Liver (tissue), 9 donors: ENCODE measurements around the gene CDKN1A. TPM values are rescaled to one million over a fixed set of nuclear protein-coding genes. Genes with fewer than 3 reads are reported as not detected.

Source experiments
- DNase-seq: peaks from one replicate; pipeline ENCODE4 v3.0.0-alpha.2; 2017; ENCODE audit warnings: low spot score
- H3K27ac ChIP-seq, 2 donors: one replicate each; pipeline ENCODE4 v1.7.0; 2013; ENCODE audit warnings: inconsistent platforms in 2 of 2, low read length in 2 of 2, control low read depth in 1 of 2, low read depth in 1 of 2, mild to moderate bottlenecking in 1 of 2
- H3K27me3 ChIP-seq, 4 donors: one replicate each; pipeline versions ENCODE4 v1.6.1 to v1.7.0; 2013; ENCODE audit warnings: low read length in 3 of 4, inconsistent platforms in 1 of 4, mild to moderate bottlenecking in 1 of 4, moderate library complexity in 1 of 4; ENCODE audit not compliant: control insufficient read depth in 4 of 4, insufficient read depth in 4 of 4
- H3K36me3 ChIP-seq, 4 donors: one replicate each; pipeline versions ENCODE4 v1.6.1 to v1.7.0; 2013; ENCODE audit warnings: low read length in 3 of 4, mild to moderate bottlenecking in 3 of 4, low read depth in 1 of 4, moderate library complexity in 1 of 4; ENCODE audit not compliant: control insufficient read depth in 4 of 4, insufficient read depth in 3 of 4
- H3K4me1 ChIP-seq, 4 donors: one replicate each; pipeline versions ENCODE4 v1.6.1 to v1.7.0; 2013; ENCODE audit warnings: low read length in 3 of 4, mild to moderate bottlenecking in 3 of 4, moderate library complexity in 1 of 4; ENCODE audit not compliant: control insufficient read depth in 4 of 4, insufficient read depth in 4 of 4
- H3K4me3 ChIP-seq, 3 donors: one replicate each; pipeline versions ENCODE4 v1.6.1 to v1.7.0; 2013; ENCODE audit warnings: low read length in 3 of 3, control low read depth in 1 of 3, low read depth in 1 of 3, mild to moderate bottlenecking in 1 of 3
- H3K9ac ChIP-seq, 2 donors: one replicate each; pipeline ENCODE4 v1.7.0; 2013; ENCODE audit warnings: low read length in 2 of 2, mild to moderate bottlenecking in 2 of 2, moderate library complexity in 2 of 2, control low read depth in 1 of 2, low read depth in 1 of 2
- H3K9me3 ChIP-seq, 4 donors: one replicate each; pipeline versions ENCODE4 v1.6.1 to v1.7.0; 2013; ENCODE audit warnings: low read length in 3 of 4; ENCODE audit not compliant: control insufficient read depth in 4 of 4
- ATF3 ChIP-seq: IDR thresholded peaks from 2 replicates; pipeline ENCODE4 v1.6.1; 2016; ENCODE audit warnings: antibody characterized with exemption
- CTCF ChIP-seq: fragments of 150-350 bp; IDR thresholded peaks from 2 replicates; pipeline ENCODE4 v1.5.1; 2017; ENCODE audit warnings: improper control_type of control experiment, low read depth, low read length; ENCODE audit not compliant: missing input control
- FOXA1 ChIP-seq: IDR thresholded peaks from 2 replicates; pipeline ENCODE4 v1.6.1; 2016; ENCODE audit warnings: antibody characterized with exemption
- FOXA2 ChIP-seq: IDR thresholded peaks from 2 replicates; pipeline ENCODE4 v1.6.1; 2016; ENCODE audit warnings: antibody characterized with exemption
- HNF4A ChIP-seq, 2 donors: conservative IDR thresholded peaks; 2 replicates each; pipeline ENCODE4 v1.6.1; 2016; ENCODE audit warnings: antibody characterized with exemption in 2 of 2, mild to moderate bottlenecking in 2 of 2
- JUND ChIP-seq, 2 donors: IDR thresholded peaks; 2 replicates each; pipeline ENCODE4 v1.6.1; 2016; ENCODE audit warnings: antibody characterized with exemption in 2 of 2
- NR2F2 ChIP-seq: IDR thresholded peaks from 2 replicates; pipeline ENCODE4 v1.6.1; 2016; ENCODE audit warnings: antibody characterized with exemption
- REST ChIP-seq: IDR thresholded peaks from 2 replicates; pipeline ENCODE4 v1.6.1; 2016; ENCODE audit warnings: antibody characterized with exemption, mild to moderate bottlenecking
- TAF1 ChIP-seq: conservative IDR thresholded peaks from 2 replicates; pipeline ENCODE4 v1.6.1; 2016; ENCODE audit warnings: antibody characterized with exemption, mild to moderate bottlenecking
- YY1 ChIP-seq: IDR thresholded peaks from 2 replicates; pipeline ENCODE4 v1.6.1; 2016; ENCODE audit warnings: antibody characterized with exemption, mild to moderate bottlenecking
- ZBTB33 ChIP-seq: IDR thresholded peaks from 2 replicates; pipeline ENCODE4 v1.6.1; 2016; ENCODE audit warnings: antibody characterized with exemption
- WGBS: extraction: QIAGEN DNeasy Blood & Tissue Kit; methylation state at CpG from one replicate; pipeline ENCODE4 v1.1.7; 2013; 5-methylcytosine and 5-hydroxymethylcytosine counted together
- polyA plus RNA-seq, 2 donors: library from polyadenylated mRNA; stranded (reverse) in 1 of 2; unstranded in 1 of 2; fragments of 200-250 nt in 1 of 2; fragments of >200 nt in 1 of 2; fragmentation: Nextera tagmentation in 1 of 2; extraction: Ambion mirVana in 1 of 2; gene quantifications; one replicate each; pipeline versions ENCODE4 v1.2.1 to v1.2.3, GENCODE V29; 2013 to 2015
- total RNA-seq, 2 donors: library from RNA; depleted of rRNA; stranded (reverse); fragments of >200 nt; gene quantifications; one replicate each; pipeline ENCODE4 v1.2.3, GENCODE V29; 2014
- donor health status: healthy.
- donor health status: healthy.
- donor health status: healthy.
- donor health status: healthy.
- donor health status: healthy.

Gene CDKN1A
- total and polyA plus RNA-seq, 4 donors = 3.2 to 41.7 (median 20.5) TPM

GRCh38 chr6:36716476-36717093 is 38.1 kb downstream of the CDKN1A start:
- Histone ChIP-seq H3K27ac (no peak overlapping the region), H3K27me3 (no peaks in the 10 kb centered on the region), H3K9me3 (no peaks in the 10 kb centered on the region), H3K4me3 (no peak overlapping the region), H3K9ac (no peak overlapping the region), H3K36me3 (no peaks in the 10 kb centered on the region), H3K4me1 (no peaks in the 10 kb centered on the region)
- 84% methylated on average over 8 of the region's 8 CpGs for WGBS
- TF ChIP-seq NR2F2 (no peak), FOXA1 (no peak), JUND (IDR thresholded peaks at IDR 0.05) (no peak), ZBTB33 (no peak), FOXA2 (no peak), ATF3 (no peak), YY1 (no peak)
- DNase-seq = no peak

- no peaks in the 10 kb centered on the region for H3K4me1 ChIP-seq
- no peaks in the 10 kb centered on the region for H3K27me3 ChIP-seq
- no peak overlapping the region for H3K4me3 ChIP-seq
- no peak for TF ChIP-seq HNF4A (conservative IDR thresholded peaks at IDR 0.05)
- TF ChIP-seq CTCF = no peak
- no peaks in the 10 kb centered on the region for H3K9me3 ChIP-seq
- no peak for DNase-seq
- no peaks in the 10 kb centered on the region for H3K36me3 ChIP-seq
- 74% methylated on average over 13 of the region's 13 CpGs for WGBS
- no peak overlapping the region for H3K9ac ChIP-seq
- H3K27ac ChIP-seq = no peak overlapping the region
Observed at GRCh38 chr6:36717231-36717825, 38.8 kb downstream of the CDKN1A start.

GRCh38 chr6:36717871-36718540 is 39.5 kb downstream of the CDKN1A start:
- Histone ChIP-seq H3K9me3 (no peaks in the 10 kb centered on the region), H3K36me3 (no peaks in the 10 kb centered on the region), H3K4me1 (no peaks in the 10 kb centered on the region), H3K9ac (no peak overlapping the region), H3K4me3 (no peak overlapping the region), H3K27me3 (no peaks in the 10 kb centered on the region), H3K27ac (no peak overlapping the region)
- 82% methylated on average over 12 of the region's 12 CpGs for WGBS
- no peak for DNase-seq
- TF ChIP-seq TAF1 (no peak), CTCF (no peak), REST (no peak)
